Fibroblast of lung (primary cell): ENCODE measurements around the gene ANKH. TPM values are rescaled to one million over a fixed set of nuclear protein-coding genes. Genes with fewer than 3 reads are reported as not detected.

Experiments
- DNase-seq, 2 donors: peaks; one replicate each; pipeline versions ENCODE4 v3.0.0 to v3.0.0-alpha.2; 2010; ENCODE audit warnings: low read depth in 2 of 2
- H2AFZ ChIP-seq: 2 replicates; pipeline ENCODE4 v1.5.1; 2012; ENCODE audit warnings: low read length, control low read depth, inconsistent platforms
- H3K27ac ChIP-seq: 2 replicates; pipeline ENCODE4 v1.5.1; 2011; ENCODE audit warnings: low read length, control low read depth; ENCODE audit not compliant: insufficient read depth
- H3K27me3 ChIP-seq: 2 replicates; pipeline ENCODE4 v1.5.1; 2011; ENCODE audit warnings: mild to moderate bottlenecking, low read length; ENCODE audit not compliant: control insufficient read depth, insufficient read depth
- H3K36me3 ChIP-seq: 2 replicates; pipeline ENCODE4 v1.5.1; 2011; ENCODE audit warnings: low read length; ENCODE audit not compliant: control insufficient read depth, insufficient read depth
- H3K4me1 ChIP-seq: 2 replicates; pipeline ENCODE4 v1.5.1; 2011; ENCODE audit warnings: low read length; ENCODE audit not compliant: control insufficient read depth, insufficient read depth; ENCODE audit errors: extremely low read depth
- H3K4me2 ChIP-seq: 2 replicates; pipeline ENCODE4 v1.5.1; 2011; ENCODE audit warnings: low read length, control low read depth; ENCODE audit not compliant: insufficient read depth; ENCODE audit errors: extremely low read depth
- H3K4me3 ChIP-seq, 4 experiments: fragments of 200-600 bp in 1 of 4; sonication (generic) in 1 of 4; replicated peaks in 1 of 4; 2 replicates each; pipeline ENCODE4 v1.5.1; 2011 to 2016; ENCODE audit warnings: low read length in 4 of 4, low read depth in 3 of 4, mild to moderate bottlenecking in 3 of 4, control low read depth in 2 of 4, inconsistent platforms in 1 of 4, mixed read lengths in 1 of 4; ENCODE audit not compliant: insufficient read depth in 1 of 4; ENCODE audit errors: control extremely low read depth in 1 of 4
- H3K79me2 ChIP-seq: 2 replicates; pipeline ENCODE4 v1.5.1; 2012; ENCODE audit warnings: mild to moderate bottlenecking, low read length, inconsistent platforms; ENCODE audit not compliant: control insufficient read depth, insufficient read depth
- H3K9ac ChIP-seq: 2 replicates; pipeline ENCODE4 v1.5.1; 2011; ENCODE audit warnings: mild to moderate bottlenecking, low read length, control low read depth; ENCODE audit not compliant: insufficient read depth
- H3K9me3 ChIP-seq: 2 replicates; pipeline ENCODE4 v1.5.1; 2012; ENCODE audit warnings: low read depth, low read length; ENCODE audit not compliant: control insufficient read depth, insufficient read depth
- H4K20me1 ChIP-seq: 2 replicates; pipeline ENCODE4 v1.5.1; 2011; ENCODE audit warnings: low read length; ENCODE audit not compliant: control insufficient read depth, insufficient read depth; ENCODE audit errors: extremely low read depth
- EZH2 ChIP-seq: IDR thresholded peaks from 2 replicates; pipeline ENCODE4 v1.5.1; 2012; ENCODE audit warnings: low read length, control low read depth, mild to moderate bottlenecking; ENCODE audit errors: missing control alignments
- polyA plus RNA-seq, 2 donors: library from polyadenylated mRNA; depleted of rRNA in 1 of 2; stranded (reverse) in 1 of 2; unstranded in 1 of 2; fragments of >200 nt; gene quantifications; 2 replicates each; pipeline ENCODE4 v1.2.1, GENCODE V29; 2011 to 2012; ENCODE audit warnings: missing spikeins in 1 of 2
- total RNA-seq: library from RNA; depleted of rRNA; stranded (reverse); fragments of >200 nt; gene quantifications from 2 replicates; pipeline ENCODE4 v1.2.1, GENCODE V29; 2014
- TF ChIP-seq, protein P1 (sequence below), 2 donors: IDR thresholded peaks in 1 of 2; conservative IDR thresholded peaks in 1 of 2; 1 replicate in 1 of 2; 2 replicates in 1 of 2; pipeline ENCODE4 v1.5.1; 2011 to 2012; ENCODE audit warnings: low read length in 2 of 2, control low read depth in 1 of 2, inconsistent platforms in 1 of 2, low read depth in 1 of 2, mild to moderate bottlenecking in 1 of 2

Gene ANKH
- total and polyA plus RNA-seq, 2 donors (not counting 1 experiment from before 2014, with no cell fraction given): 5.8 to 10.9 TPM

GRCh38 chr5:14882658-14883580 is 11.3 kb upstream of the ANKH start:
- Histone ChIP-seq H4K20me1 (no peaks in the 10 kb centered on the region), H3K79me2 (no peaks in the 10 kb centered on the region), H3K4me2 (no peak overlapping the region), H3K9ac (no peak overlapping the region), H2AFZ (no peak overlapping the region), H3K36me3 (no peaks in the 10 kb centered on the region), H3K4me3 (no peak overlapping the region), H3K4me1 (no peaks in the 10 kb centered on the region), H3K27ac (no peak overlapping the region), H3K9me3 (no peaks in the 10 kb centered on the region), H3K27me3 (no peaks in the 10 kb centered on the region)
- no peak for DNase-seq
- no peak for TF ChIP-seq EZH2
- TF ChIP-seq, protein P1, sequence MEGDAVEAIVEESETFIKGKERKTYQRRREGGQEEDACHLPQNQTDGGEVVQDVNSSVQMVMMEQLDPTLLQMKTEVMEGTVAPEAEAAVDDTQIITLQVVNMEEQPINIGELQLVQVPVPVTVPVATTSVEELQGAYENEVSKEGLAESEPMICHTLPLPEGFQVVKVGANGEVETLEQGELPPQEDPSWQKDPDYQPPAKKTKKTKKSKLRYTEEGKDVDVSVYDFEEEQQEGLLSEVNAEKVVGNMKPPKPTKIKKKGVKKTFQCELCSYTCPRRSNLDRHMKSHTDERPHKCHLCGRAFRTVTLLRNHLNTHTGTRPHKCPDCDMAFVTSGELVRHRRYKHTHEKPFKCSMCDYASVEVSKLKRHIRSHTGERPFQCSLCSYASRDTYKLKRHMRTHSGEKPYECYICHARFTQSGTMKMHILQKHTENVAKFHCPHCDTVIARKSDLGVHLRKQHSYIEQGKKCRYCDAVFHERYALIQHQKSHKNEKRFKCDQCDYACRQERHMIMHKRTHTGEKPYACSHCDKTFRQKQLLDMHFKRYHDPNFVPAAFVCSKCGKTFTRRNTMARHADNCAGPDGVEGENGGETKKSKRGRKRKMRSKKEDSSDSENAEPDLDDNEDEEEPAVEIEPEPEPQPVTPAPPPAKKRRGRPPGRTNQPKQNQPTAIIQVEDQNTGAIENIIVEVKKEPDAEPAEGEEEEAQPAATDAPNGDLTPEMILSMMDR (conservative IDR thresholded peaks at IDR 0.05 in 1 of 2, IDR thresholded peaks at IDR 0.05 in 1 of 2; ENCODE audit: low read depth in 1 of 2, low read length in 2 of 2): no peak

DNA sequence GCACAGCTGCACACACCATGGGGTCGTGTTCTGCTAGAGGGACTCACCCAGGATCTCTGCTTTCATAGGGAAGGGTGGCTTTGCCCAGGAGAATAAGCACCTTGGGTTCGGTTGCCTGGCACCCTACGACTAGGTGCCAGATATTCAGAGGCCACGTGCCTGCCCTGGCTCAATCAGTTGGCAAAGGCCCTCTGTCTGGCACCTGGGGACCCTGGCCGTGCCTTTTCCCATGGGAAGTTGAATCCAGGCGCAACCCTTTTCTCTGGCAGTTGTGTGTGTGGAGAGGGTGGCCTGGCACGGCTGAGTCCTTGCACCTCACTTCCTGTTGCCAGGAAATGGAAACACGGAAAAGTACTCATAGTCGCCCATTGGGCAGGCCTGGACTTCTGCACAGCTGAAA is 10.2 kb upstream of the ANKH start:
- H3K4me1 ChIP-seq: no peaks in the 10 kb centered on the region
- DNase-seq: no peak
- no peaks in the 10 kb centered on the region for H3K79me2 ChIP-seq
- H3K9me3 ChIP-seq: no peaks in the 10 kb centered on the region
- H3K36me3 ChIP-seq: no peaks in the 10 kb centered on the region
- H3K4me3 ChIP-seq: no peak overlapping the region
- TF ChIP-seq, protein P1 (conservative IDR thresholded peaks at IDR 0.05 in 1 of 2, IDR thresholded peaks at IDR 0.05 in 1 of 2; ENCODE audit: low read depth in 1 of 2, low read length in 2 of 2): no peak
- no peak for TF ChIP-seq EZH2
- no peak overlapping the region for H3K27ac ChIP-seq
- H3K27me3 ChIP-seq: no peaks in the 10 kb centered on the region
- H3K9ac ChIP-seq: no peak overlapping the region
- no peaks in the 10 kb centered on the region for H4K20me1 ChIP-seq
- no peak overlapping the region for H3K4me2 ChIP-seq
- no peak overlapping the region for H2AFZ ChIP-seq

DNA sequence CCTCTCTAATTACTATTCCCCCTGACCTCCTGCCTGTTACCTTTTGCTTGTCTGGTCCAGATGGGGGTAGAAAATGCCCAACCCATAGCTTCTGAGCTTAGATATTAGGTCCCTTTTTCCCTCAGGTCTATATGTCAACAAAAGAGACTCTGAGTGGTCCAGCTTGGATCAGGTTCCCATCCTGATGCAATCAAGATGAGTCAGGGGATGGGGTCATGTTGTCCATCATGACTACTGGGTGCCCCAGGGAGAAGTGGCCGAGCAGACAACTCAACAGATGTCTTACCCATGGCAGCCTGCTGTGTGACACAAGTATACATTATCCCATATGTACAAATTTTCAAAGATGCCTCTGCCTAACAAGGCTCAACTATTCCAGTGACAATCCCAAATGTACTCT is 9.1 kb upstream of the ANKH start:
- Histone ChIP-seq H3K79me2 (no peaks in the 10 kb centered on the region), H3K36me3 (no peaks in the 10 kb centered on the region), H4K20me1 (no peaks in the 10 kb centered on the region), H3K9me3 (no peaks in the 10 kb centered on the region), H3K4me2 (no peak overlapping the region), H3K27me3 (no peaks in the 10 kb centered on the region), H3K4me3 (no peak overlapping the region), H3K4me1 (no peaks in the 10 kb centered on the region), H2AFZ (no peak overlapping the region), H3K9ac (no peak overlapping the region), H3K27ac (no peak overlapping the region)
- peak in 1 of 2 donors; percentile 28 for DNase-seq
- no peak for TF ChIP-seq EZH2
- TF ChIP-seq, protein P1 (conservative IDR thresholded peaks at IDR 0.05 in 1 of 2, IDR thresholded peaks at IDR 0.05 in 1 of 2; ENCODE audit: low read depth in 1 of 2, low read length in 2 of 2): no peak
